Ishikawa (cell line): ENCODE results near the gene CACHD1.

Experiments used
- CEBPB ChIP-seq: IDR thresholded peaks from 2 replicates; pipeline ENCODE4 v1.6.1; 2012
- CREB1 ChIP-seq: IDR thresholded peaks from 2 replicates; pipeline ENCODE4 v1.6.1; 2012; ENCODE audit warnings: low read depth
- EGR1 ChIP-seq: IDR thresholded peaks from 2 replicates; pipeline ENCODE4 v1.6.1; 2012
- EP300 ChIP-seq: IDR thresholded peaks from 2 replicates; pipeline ENCODE4 v1.6.1; 2012; ENCODE audit warnings: borderline replicate concordance
- NFIC ChIP-seq: IDR thresholded peaks from 2 replicates; pipeline ENCODE4 v1.6.1; 2012
- RAD21 ChIP-seq: IDR thresholded peaks from 2 replicates; pipeline ENCODE4 v1.6.1; 2012; ENCODE audit warnings: low read depth
- YY1 ChIP-seq: IDR thresholded peaks from 2 replicates; pipeline ENCODE4 v1.6.1; 2012; ENCODE audit warnings: low read depth
- TF ChIP-seq, protein P1 (sequence below): IDR thresholded peaks from 2 replicates; pipeline ENCODE4 v1.6.1; 2012
- TF ChIP-seq, protein P2 (sequence below): IDR thresholded peaks from 2 replicates; pipeline ENCODE4 v1.6.1; 2012; ENCODE audit warnings: low read depth, mild to moderate bottlenecking

DNA sequence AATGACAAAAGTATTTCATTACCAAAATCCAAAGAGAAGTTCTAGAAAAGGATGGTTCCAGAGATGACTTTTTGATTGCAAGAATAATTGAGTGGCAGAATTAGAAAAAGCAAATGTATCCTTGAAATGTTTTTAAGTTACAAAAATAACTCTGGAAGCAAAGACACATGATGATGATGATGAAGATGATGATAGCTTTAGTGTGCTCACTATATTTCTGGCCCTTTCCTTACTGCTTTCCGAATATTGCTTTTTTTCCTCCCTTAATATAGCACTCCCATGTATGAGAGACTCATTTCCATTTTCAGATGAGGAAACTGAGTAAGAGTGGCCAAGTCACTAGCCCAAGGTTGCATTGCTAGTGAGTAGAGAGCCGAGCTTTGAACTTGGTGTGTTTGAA, 54.7 kb downstream of the CACHD1 start:
- no peak for TF ChIP-seq CREB1
- TF ChIP-seq, protein P1, sequence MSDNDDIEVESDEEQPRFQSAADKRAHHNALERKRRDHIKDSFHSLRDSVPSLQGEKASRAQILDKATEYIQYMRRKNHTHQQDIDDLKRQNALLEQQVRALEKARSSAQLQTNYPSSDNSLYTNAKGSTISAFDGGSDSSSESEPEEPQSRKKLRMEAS: no peak
- TF ChIP-seq EGR1: no peak
- no peak for TF ChIP-seq YY1
- TF ChIP-seq RAD21: no peak
- no peak for TF ChIP-seq EP300
- no peak for TF ChIP-seq CEBPB
- TF ChIP-seq NFIC: no peak
- TF ChIP-seq, protein P2, sequence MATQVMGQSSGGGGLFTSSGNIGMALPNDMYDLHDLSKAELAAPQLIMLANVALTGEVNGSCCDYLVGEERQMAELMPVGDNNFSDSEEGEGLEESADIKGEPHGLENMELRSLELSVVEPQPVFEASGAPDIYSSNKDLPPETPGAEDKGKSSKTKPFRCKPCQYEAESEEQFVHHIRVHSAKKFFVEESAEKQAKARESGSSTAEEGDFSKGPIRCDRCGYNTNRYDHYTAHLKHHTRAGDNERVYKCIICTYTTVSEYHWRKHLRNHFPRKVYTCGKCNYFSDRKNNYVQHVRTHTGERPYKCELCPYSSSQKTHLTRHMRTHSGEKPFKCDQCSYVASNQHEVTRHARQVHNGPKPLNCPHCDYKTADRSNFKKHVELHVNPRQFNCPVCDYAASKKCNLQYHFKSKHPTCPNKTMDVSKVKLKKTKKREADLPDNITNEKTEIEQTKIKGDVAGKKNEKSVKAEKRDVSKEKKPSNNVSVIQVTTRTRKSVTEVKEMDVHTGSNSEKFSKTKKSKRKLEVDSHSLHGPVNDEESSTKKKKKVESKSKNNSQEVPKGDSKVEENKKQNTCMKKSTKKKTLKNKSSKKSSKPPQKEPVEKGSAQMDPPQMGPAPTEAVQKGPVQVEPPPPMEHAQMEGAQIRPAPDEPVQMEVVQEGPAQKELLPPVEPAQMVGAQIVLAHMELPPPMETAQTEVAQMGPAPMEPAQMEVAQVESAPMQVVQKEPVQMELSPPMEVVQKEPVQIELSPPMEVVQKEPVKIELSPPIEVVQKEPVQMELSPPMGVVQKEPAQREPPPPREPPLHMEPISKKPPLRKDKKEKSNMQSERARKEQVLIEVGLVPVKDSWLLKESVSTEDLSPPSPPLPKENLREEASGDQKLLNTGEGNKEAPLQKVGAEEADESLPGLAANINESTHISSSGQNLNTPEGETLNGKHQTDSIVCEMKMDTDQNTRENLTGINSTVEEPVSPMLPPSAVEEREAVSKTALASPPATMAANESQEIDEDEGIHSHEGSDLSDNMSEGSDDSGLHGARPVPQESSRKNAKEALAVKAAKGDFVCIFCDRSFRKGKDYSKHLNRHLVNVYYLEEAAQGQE: no peak
